HG03280 (cell line): ENCODE data around the gene SNX11.

Experiments
- ATAC-seq: cut with Tn5 transposase; IDR thresholded peaks from one replicate; pipeline ENCODE4 v1.9.1; 2021; ENCODE audit warnings: mild to moderate bottlenecking, moderate library complexity; ENCODE audit not compliant: unreplicated experiment

SNX11 gene

GRCh38 chr17:48095611-48096010, 12.0 kb upstream of the SNX11 start:
- no peak for ATAC-seq

- ATAC-seq: no peak
These were observed 7.4 kb upstream of the SNX11 start for GRCh38 chr17:48100160-48100559.

GRCh38 chr17:48100591-48101011, 7.0 kb upstream of the SNX11 start:
- ATAC-seq: no peak

- ATAC-seq: peak; percentile 92
These were observed 6.4 kb upstream of the SNX11 start, which contains the start of gene CBX1 for GRCh38 chr17:48101012-48101720. Gene CBX1 (minus strand): TSS chr17:48101478. CDS start chr17:48077004, 24,474 bp downstream.

- ATAC-seq: no peak
These were observed 5.4 kb upstream of the SNX11 start for GRCh38 chr17:48102043-48102750.

GRCh38 chr17:48102798-48103715, 4.5 kb upstream of the SNX11 start:
- ATAC-seq: no peak

- no peak for ATAC-seq
These were observed 3.1 kb upstream of the SNX11 start for GRCh38 chr17:48104440-48104839.

- no peak for ATAC-seq
These were observed 797 bp upstream of the SNX11 start for GRCh38 chr17:48106802-48107136.

GRCh38 chr17:48110761-48111160, 3.2 kb downstream of the SNX11 start:
- ATAC-seq: no peak

GRCh38 chr17:48111937-48112241, 4.3 kb downstream of the SNX11 start:
- ATAC-seq: no peak

- ATAC-seq: no peak
These were observed 5.7 kb downstream of the SNX11 start for GRCh38 chr17:48113201-48113676.

GRCh38 chr17:48121923-48122664, 14.5 kb downstream of the SNX11 start:
- no peak for ATAC-seq

GRCh38 chr17:48122665-48123045, 15.1 kb downstream of the SNX11 start:
- no peak for ATAC-seq

- no peak for ATAC-seq
These were observed 15.5 kb downstream of the SNX11 start for GRCh38 chr17:48123111-48123510.

- no peak for ATAC-seq
These were observed 16.3 kb downstream of the SNX11 start for GRCh38 chr17:48123776-48124388.

GRCh38 chr17:48125829-48126531, 18.4 kb downstream of the SNX11 start:
- no peak for ATAC-seq

- no peak for ATAC-seq
These were observed 18.9 kb downstream of the SNX11 start for GRCh38 chr17:48126532-48126850.

GRCh38 chr17:48127371-48128051, 19.9 kb downstream of the SNX11 start:
- no peak for ATAC-seq

GRCh38 chr17:48128400-48128799, 20.8 kb downstream of the SNX11 start:
- no peak for ATAC-seq
